ENCODE measurements around the gene TSHZ2. TPM values are rescaled to one million over a fixed set of nuclear protein-coding genes. Genes with fewer than 3 reads are reported as not detected.

Gene TSHZ2
- total RNA-seq, 1 donor from 2014 or later: 1.2 TPM

GRCh38 chr20:53059848-53060247 is 87.7 kb downstream of the TSHZ2 start:
- Histone ChIP-seq H3K4me3 (ENCODE audit: insufficient read depth, low read depth, low read length) (no peak overlapping the region), H4K20me1 (ENCODE audit: insufficient read depth, low read length) (no peaks in the 10 kb centered on the region), H3K27me3 (ENCODE audit: insufficient read depth, low read length) (no peaks in the 10 kb centered on the region), H3K4me1 (ENCODE audit: insufficient read depth, low read length) (no peaks in the 10 kb centered on the region), H3K4me2 (ENCODE audit: low read length) (no peak overlapping the region), H3K9me3 (ENCODE audit: insufficient read depth, low read depth, low read length) (no peaks in the 10 kb centered on the region), H3K36me3 (ENCODE audit: insufficient read depth, low read length) (no peaks in the 10 kb centered on the region), H3K79me2 (ENCODE audit: insufficient read depth, low read length) (no peaks in the 10 kb centered on the region), H2AFZ (ENCODE audit: low read depth, low read length) (no peak overlapping the region), H3K9ac (ENCODE audit: low read length) (no peak overlapping the region), H3K27ac (ENCODE audit: low read depth, low read length) (no peak overlapping the region)
- Mint-ChIP-seq H3K36me3 (ENCODE audit: low read depth, unreplicated experiment) (no peaks in the 10 kb centered on the region), H3K4me3 (ENCODE audit: unreplicated experiment) (no peak overlapping the region), H3K9me3 (ENCODE audit: unreplicated experiment) (no peaks in the 10 kb centered on the region), H3K27ac (ENCODE audit: unreplicated experiment) (no peak overlapping the region), H3K4me1 (ENCODE audit: low read depth, unreplicated experiment) (no peaks in the 10 kb centered on the region), H3K27me3 (ENCODE audit: low read depth, unreplicated experiment) (no peaks in the 10 kb centered on the region)
- FAIRE-seq (no peak), DNase-seq (ENCODE audit: low read depth) (no peak)
- TF ChIP-seq EZH2 (IDR thresholded peaks at IDR 0.05; ENCODE audit: insufficient read depth, low read length): no peak
- no peak for TF ChIP-seq CTCF (IDR thresholded peaks at IDR 0.05; ENCODE audit: insufficient read depth, low read depth, low read length)

- no peak overlapping the region for H3K4me3 Mint-ChIP-seq (ENCODE audit: unreplicated experiment)
- Histone ChIP-seq H3K4me1 (ENCODE audit: insufficient read depth, low read length) (no peaks in the 10 kb centered on the region), H3K79me2 (ENCODE audit: insufficient read depth, low read length) (no peaks in the 10 kb centered on the region), H3K27me3 (ENCODE audit: insufficient read depth, low read length) (no peaks in the 10 kb centered on the region), H3K4me3 (ENCODE audit: insufficient read depth, low read depth, low read length) (no peak overlapping the region), H3K9ac (ENCODE audit: low read length) (no peak overlapping the region), H4K20me1 (ENCODE audit: insufficient read depth, low read length) (no peaks in the 10 kb centered on the region), H3K36me3 (ENCODE audit: insufficient read depth, low read length) (no peaks in the 10 kb centered on the region), H3K4me2 (ENCODE audit: low read length) (no peak overlapping the region), H2AFZ (ENCODE audit: low read depth, low read length) (no peak overlapping the region), H3K9me3 (ENCODE audit: insufficient read depth, low read depth, low read length) (no peaks in the 10 kb centered on the region), H3K27ac (ENCODE audit: low read depth, low read length) (no peak overlapping the region)
- no peaks in the 10 kb centered on the region for H3K36me3 Mint-ChIP-seq (ENCODE audit: low read depth, unreplicated experiment)
- DNase-seq (ENCODE audit: low read depth) (no peak), FAIRE-seq (no peak)
- H3K4me1 Mint-ChIP-seq (ENCODE audit: low read depth, unreplicated experiment): no peaks in the 10 kb centered on the region
- TF ChIP-seq EZH2 (IDR thresholded peaks at IDR 0.05; ENCODE audit: insufficient read depth, low read length): no peak
- no peak for TF ChIP-seq CTCF (IDR thresholded peaks at IDR 0.05; ENCODE audit: insufficient read depth, low read depth, low read length)
- peaks cover 2% of the 10 kb centered on the region for H3K27me3 Mint-ChIP-seq (ENCODE audit: low read depth, unreplicated experiment)
- H3K9me3 Mint-ChIP-seq (ENCODE audit: unreplicated experiment): peaks cover 1% of the 10 kb centered on the region
- no peak overlapping the region for H3K27ac Mint-ChIP-seq (ENCODE audit: unreplicated experiment)
These were observed 89.3 kb downstream of the TSHZ2 start for GRCh38 chr20:53061192-53062108.

- Histone ChIP-seq H2AFZ (ENCODE audit: low read depth, low read length) (no peak overlapping the region), H3K27ac (ENCODE audit: low read depth, low read length) (no peak overlapping the region), H4K20me1 (ENCODE audit: insufficient read depth, low read length) (no peaks in the 10 kb centered on the region), H3K9me3 (ENCODE audit: insufficient read depth, low read depth, low read length) (no peaks in the 10 kb centered on the region), H3K27me3 (ENCODE audit: insufficient read depth, low read length) (no peaks in the 10 kb centered on the region), H3K4me1 (ENCODE audit: insufficient read depth, low read length) (no peaks in the 10 kb centered on the region), H3K9ac (ENCODE audit: low read length) (no peak overlapping the region), H3K4me3 (ENCODE audit: insufficient read depth, low read depth, low read length) (no peak overlapping the region), H3K4me2 (ENCODE audit: low read length) (no peak overlapping the region), H3K36me3 (ENCODE audit: insufficient read depth, low read length) (no peaks in the 10 kb centered on the region), H3K79me2 (ENCODE audit: insufficient read depth, low read length) (no peaks in the 10 kb centered on the region)
- no peak overlapping the region for H3K4me3 Mint-ChIP-seq (ENCODE audit: unreplicated experiment)
- H3K4me1 Mint-ChIP-seq (ENCODE audit: low read depth, unreplicated experiment): no peaks in the 10 kb centered on the region
- DNase-seq (ENCODE audit: low read depth): no peak
- H3K27ac Mint-ChIP-seq (ENCODE audit: unreplicated experiment): no peak overlapping the region
- H3K9me3 Mint-ChIP-seq (ENCODE audit: unreplicated experiment): peaks cover 5% of the 10 kb centered on the region
- H3K36me3 Mint-ChIP-seq (ENCODE audit: low read depth, unreplicated experiment): no peaks in the 10 kb centered on the region
- TF ChIP-seq EZH2 (IDR thresholded peaks at IDR 0.05; ENCODE audit: insufficient read depth, low read length) (no peak), CTCF (IDR thresholded peaks at IDR 0.05; ENCODE audit: insufficient read depth, low read depth, low read length) (no peak)
- peaks cover 2% of the 10 kb centered on the region for H3K27me3 Mint-ChIP-seq (ENCODE audit: low read depth, unreplicated experiment)
- FAIRE-seq: no peak
These were observed 92.8 kb downstream of the TSHZ2 start for GRCh38 chr20:53064935-53065334.

All from astrocyte (in vitro differentiated cells and primary cell).